IMR-90 (cell line): Measurements from ENCODE around the gene CAPZA1. TPM values are rescaled to one million over a fixed set of nuclear protein-coding genes. Genes with fewer than 3 reads are reported as not detected.

Experiments used
- ATAC-seq: fragments of 200-7000 bp; cut with Tn5 transposase; 2 replicates; pipeline ENCODE4 v1.9.1; 2020; ENCODE audit warnings: low read depth, mild to moderate bottlenecking, moderate library complexity
- BruUV-seq: library from RNA; stranded (reverse); fragments of 400-500 nt; replicated peaks from 2 replicates; lab custom pipeline; 2021; lab: Mats Ljungman, UMichigan
- CTCF ChIA-PET: fragments of 300-600 bp; formaldehyde crosslinking; extraction: SDS; loops from one replicate; lab custom pipeline; 2021; ENCODE audit warnings: antibody characterized with exemption; lab: Yijun Ruan, JAX
- POLR2A ChIA-PET: fragments of 300-600 bp; sonication (Branson Sonifier 250); formaldehyde crosslinking; loops from one replicate; lab custom pipeline; 2022; ENCODE audit warnings: antibody characterized with exemption; ENCODE audit not compliant: unreplicated experiment; lab: Charles Lee
- DNase-seq: peaks from one replicate; pipeline ENCODE4 v3.0.0; 2013
- H2AFZ ChIP-seq: replicated peaks from 2 replicates; pipeline ENCODE3; 2013; ENCODE audit warnings: low read length, mild to moderate bottlenecking; ENCODE audit not compliant: poor library complexity
- H2AK5ac ChIP-seq: 2 replicates; pipeline ENCODE4 v1.6.1; 2013; ENCODE audit warnings: low read depth, low read length, inconsistent platforms
- H2AK9ac ChIP-seq: replicated peaks from 2 replicates; pipeline ENCODE3; 2013; ENCODE audit warnings: mild to moderate bottlenecking, low read depth, low read length, moderate library complexity; ENCODE audit not compliant: poor library complexity
- H2BK120ac ChIP-seq: 2 replicates; pipeline ENCODE4 v1.6.1; 2013; ENCODE audit warnings: low read depth, low read length, inconsistent platforms
- H2BK15ac ChIP-seq: 3 replicates; pipeline ENCODE4 v1.6.1; 2013; ENCODE audit warnings: low read depth, low read length, inconsistent platforms
- H2BK20ac ChIP-seq: 2 replicates; pipeline ENCODE4 v1.6.1; 2013; ENCODE audit warnings: low read depth, mild to moderate bottlenecking, inconsistent platforms, low read length, moderate library complexity
- H2BK5ac ChIP-seq: 2 replicates; pipeline ENCODE4 v1.6.1; 2013; ENCODE audit warnings: mild to moderate bottlenecking, low read depth, low read length, inconsistent platforms; ENCODE audit not compliant: poor library complexity, severe bottlenecking
- H3K14ac ChIP-seq: replicated peaks from 2 replicates; pipeline ENCODE4 v1.6.1; 2013; ENCODE audit warnings: low read depth, low read length, inconsistent platforms
- H3K18ac ChIP-seq: 2 replicates; pipeline ENCODE4 v1.6.1; 2013; ENCODE audit warnings: low read depth, low read length, control low read depth
- H3K23ac ChIP-seq: 2 replicates; pipeline ENCODE4 v1.6.1; 2013; ENCODE audit warnings: low read depth, low read length, inconsistent platforms
- H3K27ac ChIP-seq: 2 replicates; pipeline ENCODE4 v1.5.1; 2013; ENCODE audit warnings: mild to moderate bottlenecking, control low read depth, low read length; ENCODE audit not compliant: insufficient read depth
- H3K27me3 ChIP-seq: 2 replicates; pipeline ENCODE4 v1.6.1; 2013; ENCODE audit warnings: low read length; ENCODE audit not compliant: control insufficient read depth, insufficient read depth
- H3K36me3 ChIP-seq: 2 replicates; pipeline ENCODE4 v1.6.1; 2013; ENCODE audit warnings: low read length, mixed read lengths; ENCODE audit not compliant: control insufficient read depth, insufficient read depth
- H3K4ac ChIP-seq: 2 replicates; pipeline ENCODE4 v1.6.1; 2013; ENCODE audit warnings: low read depth, low read length, inconsistent platforms
- H3K4me1 ChIP-seq: 2 replicates; pipeline ENCODE4 v1.6.1; 2013; ENCODE audit warnings: low read length, mixed read lengths; ENCODE audit not compliant: control insufficient read depth, insufficient read depth
- H3K4me2 ChIP-seq: 2 replicates; pipeline ENCODE4 v1.6.1; 2013; ENCODE audit warnings: low read depth, mild to moderate bottlenecking, control low read depth, low read length, moderate library complexity
- H3K4me3 ChIP-seq: 2 replicates; pipeline ENCODE4 v1.5.1; 2013; ENCODE audit warnings: low read depth, mild to moderate bottlenecking, control low read depth, low read length, moderate library complexity; ENCODE audit not compliant: insufficient read depth
- H3K56ac ChIP-seq: 2 replicates; pipeline ENCODE4 v1.6.1; 2013; ENCODE audit warnings: low read length, inconsistent platforms; ENCODE audit not compliant: insufficient read depth; ENCODE audit errors: extremely low read depth
- H3K79me1 ChIP-seq, 2 experiments: 2 replicates each; pipeline ENCODE4 v1.6.1; 2013; ENCODE audit warnings: low read length in 2 of 2, inconsistent platforms in 1 of 2, low read depth in 1 of 2
- H3K9ac ChIP-seq: 2 replicates; pipeline ENCODE4 v1.6.1; 2013; ENCODE audit warnings: low read depth, low read length, control low read depth
- H3K9me1 ChIP-seq: 2 replicates; pipeline ENCODE4 v1.6.1; 2013; ENCODE audit warnings: low read length, inconsistent platforms; ENCODE audit not compliant: insufficient read depth
- H3K9me3 ChIP-seq: 2 replicates; pipeline ENCODE4 v1.6.1; 2013; ENCODE audit warnings: low read length; ENCODE audit not compliant: control insufficient read depth, insufficient read depth
- H4K20me1 ChIP-seq: 2 replicates; pipeline ENCODE4 v1.6.1; 2013; ENCODE audit warnings: low read length, inconsistent platforms; ENCODE audit not compliant: insufficient read depth
- H4K5ac ChIP-seq: 2 replicates; pipeline ENCODE4 v1.6.1; 2013; ENCODE audit warnings: mild to moderate bottlenecking, low read depth, low read length, control low read depth
- H4K8ac ChIP-seq, 2 experiments: 2 replicates each; pipeline ENCODE4 v1.6.1; 2013; ENCODE audit warnings: low read depth in 2 of 2, low read length in 2 of 2, control low read depth in 1 of 2, inconsistent platforms in 1 of 2
- H4K91ac ChIP-seq: 2 replicates; pipeline ENCODE4 v1.6.1; 2013; ENCODE audit warnings: low read depth, low read length, inconsistent platforms; ENCODE audit not compliant: insufficient read depth
- CEBPB ChIP-seq: IDR thresholded peaks from 2 replicates; pipeline ENCODE4 v1.6.1; 2012; ENCODE audit warnings: low read depth, low read length, improper control_type of control experiment
- CHD1 ChIP-seq: IDR thresholded peaks from 2 replicates; pipeline ENCODE4 v1.6.1; 2012; ENCODE audit warnings: low read depth, low read length, improper control_type of control experiment
- MAFK ChIP-seq: IDR thresholded peaks from 2 replicates; pipeline ENCODE4 v1.6.1; 2012; ENCODE audit warnings: low read depth, low read length, improper control_type of control experiment
- MXI1 ChIP-seq: IDR thresholded peaks from 2 replicates; pipeline ENCODE4 v1.6.1; 2012; ENCODE audit warnings: low read depth, mild to moderate bottlenecking, low read length, moderate library complexity, borderline replicate concordance
- NFE2L2 ChIP-seq: fragments of 150-350 bp; IDR thresholded peaks from 2 replicates; pipeline ENCODE4 v1.6.1; 2016; ENCODE audit warnings: low read depth, mild to moderate bottlenecking, low read length
- POLR2A ChIP-seq: IDR thresholded peaks from 2 replicates; pipeline ENCODE4 v1.6.1; 2012; ENCODE audit warnings: mild to moderate bottlenecking, low read depth, low read length
- RAD21 ChIP-seq: IDR thresholded peaks from 2 replicates; pipeline ENCODE4 v1.6.1; 2012; ENCODE audit warnings: low read length, improper control_type of control experiment
- RCOR1 ChIP-seq: IDR thresholded peaks from 2 replicates; pipeline ENCODE4 v1.6.1; 2012; ENCODE audit warnings: mild to moderate bottlenecking, low read length, improper control_type of control experiment; ENCODE audit not compliant: insufficient replicate concordance
- RFX5 ChIP-seq: IDR thresholded peaks from 2 replicates; pipeline ENCODE4 v1.8.0; 2012; ENCODE audit warnings: low read depth, mild to moderate bottlenecking, low read length, moderate library complexity
- SMC3 ChIP-seq: fragments of 150-350 bp; IDR thresholded peaks from 2 replicates; pipeline ENCODE4 v1.6.1; 2016; ENCODE audit warnings: low read depth, mild to moderate bottlenecking, antibody characterized with exemption, low read length, moderate library complexity
- WGBS, 2 experiments: methylation state at CpG; one replicate each; pipeline versions ENCODE4 v1.1.5 to v1.1.7; 2013; ENCODE audit warnings: missing lambda C conversion rate in 2 of 2; ENCODE audit not compliant: insufficient read length in 1 of 2; ENCODE audit errors: extremely low coverage in 2 of 2; 5-methylcytosine and 5-hydroxymethylcytosine counted together
- dilution Hi-C: fragments of 300-500 bp; cut with HindIII; formaldehyde crosslinking; loops from one replicate; pipeline ENCODE4 v1.14.3; 2018; ENCODE audit warnings: low sequenced_read_pairs; ENCODE audit not compliant: unreplicated experiment
- in situ Hi-C: fragments of 300-500 bp; cut with MboI; formaldehyde crosslinking; loops from 3 replicates; pipeline ENCODE4 v1.14.3; 2019; ENCODE audit warnings: low sequenced_read_pairs, inconsistent platforms, mixed read lengths
- intact Hi-C: fragments of 100-400 bp; cut with micrococcal nuclease; formaldehyde crosslinking; loops from 2 replicates; pipeline ENCODE4 v1.10.0; 2022
- polyA plus RNA-seq, 3 experiments: library from polyadenylated mRNA; depleted of rRNA; stranded (reverse); fragments of >200 nt; gene quantifications; 2 replicates each; pipeline ENCODE4 v1.2.3, GENCODE V29; 2012; ENCODE audit warnings: low replicate concordance in 1 of 3
- total RNA-seq: library from RNA; depleted of rRNA; stranded (reverse); fragments of >200 nt; gene quantifications from 2 replicates; pipeline ENCODE4 v1.2.3, GENCODE V29; 2012
- TF ChIP-seq, protein P1 (sequence below): fragments of 150-350 bp; IDR thresholded peaks from 2 replicates; pipeline ENCODE4 v1.6.1; 2017; ENCODE audit warnings: mild to moderate bottlenecking, antibody characterized with exemption, low read length, low read depth
- TF ChIP-seq, protein P2 (sequence below): fragments of 150-350 bp; IDR thresholded peaks from 2 replicates; pipeline ENCODE4 v1.6.1; 2016; ENCODE audit warnings: low read depth, mild to moderate bottlenecking, low read length, moderate library complexity, borderline replicate concordance
- TF ChIP-seq, protein P3 (sequence below): conservative IDR thresholded peaks from 2 replicates; pipeline ENCODE4 v1.5.1; 2012; ENCODE audit warnings: mild to moderate bottlenecking, low read depth, low read length, improper control_type of control experiment

CAPZA1 gene
- total and polyA plus RNA-seq, 2 of the 4 experiments (the other 2 are of a cell fraction): 108 to 262 TPM

DNA sequence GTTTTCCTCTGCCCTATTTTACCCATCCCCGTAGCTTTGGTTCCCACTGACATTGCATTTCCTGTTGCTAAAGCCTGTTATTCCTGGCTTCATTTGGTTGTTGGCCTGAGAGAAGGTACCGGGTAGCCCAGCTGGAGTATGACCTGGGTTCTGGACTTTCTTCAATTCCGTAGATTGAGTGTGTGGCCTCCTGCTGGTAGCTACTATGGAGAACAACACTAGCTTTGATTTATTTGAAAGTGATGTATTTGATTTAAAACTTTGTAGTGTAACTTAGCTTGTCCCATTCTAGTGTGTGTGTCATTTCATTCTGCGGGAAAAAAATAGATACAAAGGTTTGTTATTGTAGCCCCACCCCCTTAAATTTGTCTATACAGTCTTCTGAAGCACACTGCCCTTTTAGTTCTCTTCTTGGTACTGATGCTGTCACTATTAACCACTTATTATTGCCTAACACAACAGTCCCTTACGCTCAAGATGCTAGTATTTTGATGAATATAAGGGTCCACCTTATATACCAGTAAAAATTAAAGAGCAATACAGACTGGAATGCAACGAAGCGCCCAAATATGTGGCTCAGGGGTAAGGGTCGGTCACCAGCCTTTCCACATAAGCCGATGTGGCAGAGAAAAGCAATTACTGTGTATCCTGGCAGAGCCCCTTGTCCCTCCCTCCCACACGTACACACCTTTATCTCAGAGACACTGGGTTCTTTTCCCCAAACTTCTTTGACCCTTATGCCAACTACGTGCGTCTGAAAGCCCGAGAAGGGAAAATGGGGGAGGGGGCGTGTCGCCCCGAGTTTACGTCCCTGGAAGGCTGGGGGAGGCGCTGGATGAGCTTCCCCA lies 54.2 kb downstream of the CAPZA1 start:
- H2AFZ ChIP-seq: peak overlapping the region; percentile 95
- dilution Hi-C loops: no loop called here
- POLR2A ChIA-PET: interaction anchor here (1.0 kb wide), 1 partner anchor 55 kb away, joined by 3 read pairs; the partner anchor contains the start of gene ST7L
- no peak for TF ChIP-seq MXI1
- TF ChIP-seq RCOR1: no peak
- TF ChIP-seq SMC3: peak; percentile 36
- TF ChIP-seq, protein P1, sequence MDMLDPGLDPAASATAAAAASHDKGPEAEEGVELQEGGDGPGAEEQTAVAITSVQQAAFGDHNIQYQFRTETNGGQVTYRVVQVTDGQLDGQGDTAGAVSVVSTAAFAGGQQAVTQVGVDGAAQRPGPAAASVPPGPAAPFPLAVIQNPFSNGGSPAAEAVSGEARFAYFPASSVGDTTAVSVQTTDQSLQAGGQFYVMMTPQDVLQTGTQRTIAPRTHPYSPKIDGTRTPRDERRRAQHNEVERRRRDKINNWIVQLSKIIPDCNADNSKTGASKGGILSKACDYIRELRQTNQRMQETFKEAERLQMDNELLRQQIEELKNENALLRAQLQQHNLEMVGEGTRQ: no peak
- TF ChIP-seq CHD1: no peak
- TF ChIP-seq, protein P2, sequence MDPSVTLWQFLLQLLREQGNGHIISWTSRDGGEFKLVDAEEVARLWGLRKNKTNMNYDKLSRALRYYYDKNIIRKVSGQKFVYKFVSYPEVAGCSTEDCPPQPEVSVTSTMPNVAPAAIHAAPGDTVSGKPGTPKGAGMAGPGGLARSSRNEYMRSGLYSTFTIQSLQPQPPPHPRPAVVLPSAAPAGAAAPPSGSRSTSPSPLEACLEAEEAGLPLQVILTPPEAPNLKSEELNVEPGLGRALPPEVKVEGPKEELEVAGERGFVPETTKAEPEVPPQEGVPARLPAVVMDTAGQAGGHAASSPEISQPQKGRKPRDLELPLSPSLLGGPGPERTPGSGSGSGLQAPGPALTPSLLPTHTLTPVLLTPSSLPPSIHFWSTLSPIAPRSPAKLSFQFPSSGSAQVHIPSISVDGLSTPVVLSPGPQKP: no peak
- TF ChIP-seq MAFK: no peak
- peak; percentile 54; the same call in 1 of the 2 replicates for TF ChIP-seq CEBPB
- TF ChIP-seq RAD21: peak; percentile 43
- no peak for TF ChIP-seq NFE2L2
- TF ChIP-seq, protein P3, sequence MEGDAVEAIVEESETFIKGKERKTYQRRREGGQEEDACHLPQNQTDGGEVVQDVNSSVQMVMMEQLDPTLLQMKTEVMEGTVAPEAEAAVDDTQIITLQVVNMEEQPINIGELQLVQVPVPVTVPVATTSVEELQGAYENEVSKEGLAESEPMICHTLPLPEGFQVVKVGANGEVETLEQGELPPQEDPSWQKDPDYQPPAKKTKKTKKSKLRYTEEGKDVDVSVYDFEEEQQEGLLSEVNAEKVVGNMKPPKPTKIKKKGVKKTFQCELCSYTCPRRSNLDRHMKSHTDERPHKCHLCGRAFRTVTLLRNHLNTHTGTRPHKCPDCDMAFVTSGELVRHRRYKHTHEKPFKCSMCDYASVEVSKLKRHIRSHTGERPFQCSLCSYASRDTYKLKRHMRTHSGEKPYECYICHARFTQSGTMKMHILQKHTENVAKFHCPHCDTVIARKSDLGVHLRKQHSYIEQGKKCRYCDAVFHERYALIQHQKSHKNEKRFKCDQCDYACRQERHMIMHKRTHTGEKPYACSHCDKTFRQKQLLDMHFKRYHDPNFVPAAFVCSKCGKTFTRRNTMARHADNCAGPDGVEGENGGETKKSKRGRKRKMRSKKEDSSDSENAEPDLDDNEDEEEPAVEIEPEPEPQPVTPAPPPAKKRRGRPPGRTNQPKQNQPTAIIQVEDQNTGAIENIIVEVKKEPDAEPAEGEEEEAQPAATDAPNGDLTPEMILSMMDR: peak; percentile 56
- no peak for TF ChIP-seq POLR2A
- no peak for TF ChIP-seq RFX5

More for the DNA sequence above, 54.2 kb downstream of the CAPZA1 start:
- Histone ChIP-seq H2AK5ac (peak overlapping the region; percentile 62), H3K9me1 (no peaks in the 10 kb centered on the region), H4K5ac (peak overlapping the region; percentile 82), H3K9me3 (no peaks in the 10 kb centered on the region), H3K9ac (peak overlapping the region; percentile 89), H3K36me3 (peaks cover 3% of the 10 kb centered on the region; the same call in 1 of the 2 replicates), H2AK9ac (peak overlapping the region; percentile 94), H3K79me1 (peaks cover 26 to 57% of the 10 kb centered on the region in 2 experiments), H3K18ac (peak overlapping the region; percentile 75), H4K91ac (peak overlapping the region; percentile 88), H3K4me3 (peak overlapping the region; percentile 71), H3K4me2 (peak overlapping the region; percentile 82), H4K8ac (peak overlapping the region; percentile 81 to 82; a peak in 3 of 4 replicates), H3K27me3 (no peaks in the 10 kb centered on the region), H4K20me1 (no peaks in the 10 kb centered on the region; the same call in 1 of the 2 replicates), H2BK20ac (no peak overlapping the region), H3K27ac (peak overlapping the region; percentile 97), H2BK120ac (peak overlapping the region; percentile 78), H3K4ac (peak overlapping the region; percentile 76), H3K4me1 (peaks cover 2% of the 10 kb centered on the region; the same call in 1 of the 2 replicates), H3K56ac (peak overlapping the region; percentile 90), H3K14ac (peak overlapping the region; percentile 95), H2BK15ac (peak overlapping the region; percentile 53; the same call in 1 of the 3 replicates), H3K23ac (peak overlapping the region; percentile 95), H2BK5ac (peak overlapping the region; percentile 86)
- BruUV-seq: no TSS peak
- CTCF ChIA-PET: interaction anchor here (0.6 to 1.9 kb wide), 13 partner anchors 10 to 283 kb away, joined by 3 to 8 read pairs (median 4); no protein-coding TSS in a partner anchor
- in situ Hi-C loops: no loop called here
- peak; percentile 71 for DNase-seq
- ATAC-seq: peak; percentile 8; the same call in 1 of the 2 replicates
- intact Hi-C loops: loop anchor here (1.0 to 5.0 kb wide), 4 partner anchors 27 to 283 kb away; partner anchors contain the start of genes CAPZA1 and ST7L
- 0% methylated on average over 1 of the region's 18 CpGs; no CpG with 5 or more reads in 1 of the 2 experiments for WGBS, 2 experiments
